Measurements from ENCODE around the gene FBN3. TPM values are rescaled to one million over a fixed set of nuclear protein-coding genes. Genes with fewer than 3 reads are reported as not detected.

The FBN3 gene
- total RNA-seq, 1 experiment from 2014 or later: not detected

DNA sequence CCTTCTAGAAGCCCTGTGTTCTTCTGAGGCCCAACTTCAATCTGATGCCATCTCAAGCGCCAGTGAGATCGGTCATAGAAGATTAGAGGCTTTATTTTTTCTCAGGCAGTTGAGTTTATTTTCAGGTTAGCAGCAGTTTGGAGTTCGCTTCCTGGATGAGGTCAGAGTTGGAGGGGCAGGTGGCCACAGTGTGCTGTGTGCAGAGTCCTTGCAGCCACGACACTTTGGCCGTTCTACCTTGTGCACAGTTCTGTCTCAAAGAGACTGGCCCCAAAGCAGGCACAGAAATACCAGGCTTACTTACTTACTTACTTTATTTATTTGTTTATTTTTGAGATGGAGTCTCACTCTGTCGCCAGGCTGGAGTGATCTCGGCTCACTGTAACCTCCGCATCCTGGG, 128.0 kb downstream of the FBN3 start:
- in situ Hi-C loops (cut with HindIII; ENCODE audit: low pct_unique_long_range_greater_than_20kb, low sequenced_read_pairs): no loop called here
- no peak for DNase-seq (ENCODE audit: low read depth, low spot score)

DNA sequence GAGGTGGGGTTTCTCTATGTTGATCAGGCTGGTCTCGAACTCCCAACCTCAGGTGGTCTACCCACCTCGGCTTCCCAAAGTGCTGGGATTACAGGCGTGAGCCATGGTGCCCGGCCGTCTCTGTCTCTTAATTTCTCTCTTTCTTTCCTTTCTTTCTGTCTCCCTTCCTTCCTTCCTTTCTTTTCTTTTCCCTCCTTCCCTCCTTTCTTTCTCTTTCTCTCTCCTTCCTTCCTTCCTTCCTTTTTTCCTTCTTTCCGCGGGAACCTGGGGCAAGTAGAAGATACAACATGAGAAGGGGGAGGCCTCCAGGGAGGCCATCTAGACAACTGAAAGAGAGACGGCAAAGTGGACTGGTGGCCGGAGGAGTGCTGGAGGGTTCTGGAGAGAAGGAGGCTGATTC, 128.7 kb downstream of the FBN3 start:
- DNase-seq (ENCODE audit: low read depth, low spot score): no peak
- in situ Hi-C loops (cut with HindIII; ENCODE audit: low pct_unique_long_range_greater_than_20kb, low sequenced_read_pairs): no loop called here

DNA sequence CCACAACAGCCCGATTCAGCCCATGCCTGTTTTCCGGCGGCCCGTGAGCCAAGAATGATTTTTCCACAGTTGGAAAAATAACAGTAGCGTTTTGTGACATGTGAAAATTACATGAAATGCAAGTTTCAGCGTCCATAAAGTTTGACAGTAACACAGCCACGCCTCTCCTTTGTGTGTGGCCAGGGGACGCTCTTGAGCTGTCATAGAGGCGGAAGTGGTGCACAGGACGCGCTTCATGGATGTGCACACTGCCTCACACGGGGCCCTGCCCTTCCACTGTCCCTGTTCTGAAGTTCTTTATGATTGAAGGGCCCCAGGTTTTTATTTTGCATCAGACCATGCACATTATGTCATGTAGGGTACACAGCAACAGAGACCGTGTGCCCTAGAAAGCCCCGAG, 131.6 kb downstream of the FBN3 start:
- DNase-seq (ENCODE audit: low read depth, low spot score): no peak
- in situ Hi-C loops (cut with HindIII; ENCODE audit: low pct_unique_long_range_greater_than_20kb, low sequenced_read_pairs): no loop called here

Other genes starting within 250 kb of the FBN3 start
- gene MAP2K7, start 245.7 kb downstream of the FBN3 start, total RNA-seq (2014; rRNA removed; shearing (Covaris generic)): 5.7 and 6.4 TPM in 2 replicates
- not detected in 2 replicates for gene TGFBR3L, start 234.8 kb downstream of the FBN3 start, total RNA-seq (2014; rRNA removed; shearing (Covaris generic))
- 16.7 and 21.5 TPM in 2 replicates for gene SNAPC2, start 229.3 kb downstream of the FBN3 start, total RNA-seq (2014; rRNA removed; shearing (Covaris generic))
- 0.37 and 0.42 TPM in 2 replicates for gene CTXN1, start 223.5 kb downstream of the FBN3 start, total RNA-seq (2014; rRNA removed; shearing (Covaris generic))
- 71.4 and 76.4 TPM in 2 replicates for gene TIMM44, start 205.9 kb downstream of the FBN3 start, total RNA-seq (2014; rRNA removed; shearing (Covaris generic))
- gene ELAVL1, start 144.0 kb downstream of the FBN3 start, total RNA-seq (2014; rRNA removed; shearing (Covaris generic)): 37.8 and 40.4 TPM in 2 replicates
- not detected in 2 replicates for gene CCL25, start 96.8 kb downstream of the FBN3 start, total RNA-seq (2014; rRNA removed; shearing (Covaris generic))
- 26.4 and 28.1 TPM in 2 replicates for gene CERS4, start 59.8 kb upstream of the FBN3 start, total RNA-seq (2014; rRNA removed; shearing (Covaris generic))
- gene CD320, start 158.8 kb upstream of the FBN3 start, total RNA-seq (2014; rRNA removed; shearing (Covaris generic)): 99.4 and 112 TPM in 2 replicates
- 46.4 and 57.1 TPM in 2 replicates for gene NDUFA7, start 171.8 kb upstream of the FBN3 start, total RNA-seq (2014; rRNA removed; shearing (Covaris generic))
- 786 and 875 TPM in 2 replicates for gene RPS28, start 171.9 kb upstream of the FBN3 start, total RNA-seq (2014; rRNA removed; shearing (Covaris generic))
- gene KANK3, start 193.7 kb upstream of the FBN3 start, total RNA-seq (2014; rRNA removed; shearing (Covaris generic)): 0.11 and 0.24 TPM in 2 replicates
- gene ANGPTL4, start 214.6 kb upstream of the FBN3 start, total RNA-seq (2014; rRNA removed; shearing (Covaris generic)): 0.45 TPM in 1 of 2 replicates, not detected in the other
- 5.5 and 6.4 TPM in 2 replicates for gene RAB11B, start 240.8 kb upstream of the FBN3 start, total RNA-seq (2014; rRNA removed; shearing (Covaris generic))